GM19238 (cell line): ENCODE results near the gene GABRG3.

ENCODE experiments used
- DNase-seq: peaks from one replicate; pipeline ENCODE4 v3.0.0; 2011; ENCODE audit warnings: low spot score; ENCODE audit not compliant: insufficient read length

GABRG3 gene

GRCh38 chr15:27401471-27401870 lies 430.5 kb downstream of the GABRG3 start:
- no peak for DNase-seq

DNA sequence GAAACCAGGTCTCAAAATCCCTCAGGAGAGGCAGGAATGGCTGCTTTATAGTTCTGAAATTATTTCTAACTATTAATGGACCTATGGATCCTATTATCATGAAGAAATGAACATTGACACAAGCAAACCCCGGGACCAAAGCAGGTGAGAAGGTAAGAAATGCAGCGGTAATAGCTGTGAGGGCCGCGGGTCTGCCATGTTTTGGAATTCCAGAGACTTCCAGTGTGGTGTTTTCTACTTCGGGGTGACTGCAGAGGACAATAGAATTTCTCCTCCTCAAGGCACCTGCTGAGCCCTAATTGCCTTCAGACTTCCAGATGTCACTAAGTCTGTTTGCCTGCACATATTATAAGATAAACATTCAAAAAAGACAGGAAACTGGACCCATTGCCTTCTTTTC lies 437.4 kb downstream of the GABRG3 start:
- DNase-seq: no peak

DNA sequence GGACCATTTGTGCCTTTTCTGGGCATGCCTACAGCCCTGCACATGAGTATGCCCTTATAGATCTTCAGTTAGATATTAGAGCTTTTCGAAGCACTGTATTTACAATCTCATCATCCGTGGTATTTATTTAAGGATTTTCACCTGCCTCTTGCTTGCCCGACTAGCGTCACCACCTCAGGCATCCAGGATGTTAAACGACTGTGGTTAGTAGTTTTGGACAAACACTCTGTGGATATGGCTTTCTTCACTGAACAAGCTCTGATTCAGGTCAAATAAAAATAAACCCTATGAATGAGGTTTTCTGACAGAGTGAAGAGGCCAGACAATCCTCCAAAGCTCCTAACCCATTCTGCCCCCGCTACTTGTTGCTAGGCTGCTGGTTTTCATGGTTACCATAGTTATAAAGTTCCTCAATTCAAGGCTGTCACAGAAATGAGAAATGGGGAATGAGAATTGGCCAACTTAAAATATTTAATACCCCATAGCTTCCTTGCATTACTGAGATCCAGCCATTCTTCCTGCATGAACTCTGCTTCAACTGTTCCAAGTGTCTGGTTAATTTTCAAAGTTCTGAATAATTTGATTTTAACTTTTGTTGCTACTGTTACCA lies 440.1 kb downstream of the GABRG3 start:
- no peak for DNase-seq

DNA sequence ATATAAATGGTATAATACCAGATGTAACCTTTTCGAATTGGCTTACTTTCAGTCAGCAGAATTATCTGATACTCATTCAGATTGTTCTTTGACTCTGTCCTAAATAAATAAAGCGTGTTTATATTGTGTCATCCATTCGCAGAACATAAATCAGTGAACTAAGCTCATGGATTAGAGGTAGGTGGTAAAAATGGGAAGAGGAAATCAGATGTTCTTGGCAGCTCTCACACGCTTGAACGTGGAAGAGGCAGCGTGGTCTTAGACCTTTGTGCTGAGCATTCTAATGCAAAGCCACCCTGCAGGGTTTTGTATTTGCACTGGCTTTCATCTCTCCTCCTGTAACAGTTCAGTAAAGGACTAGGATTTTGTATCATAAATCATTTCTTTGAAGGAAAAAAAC lies 441.4 kb downstream of the GABRG3 start:
- no peak for DNase-seq

GRCh38 chr15:27414168-27414870 lies 443.3 kb downstream of the GABRG3 start:
- no peak for DNase-seq

- DNase-seq: no peak
Observed at GRCh38 chr15:27418726-27419125, 447.7 kb downstream of the GABRG3 start.

DNA sequence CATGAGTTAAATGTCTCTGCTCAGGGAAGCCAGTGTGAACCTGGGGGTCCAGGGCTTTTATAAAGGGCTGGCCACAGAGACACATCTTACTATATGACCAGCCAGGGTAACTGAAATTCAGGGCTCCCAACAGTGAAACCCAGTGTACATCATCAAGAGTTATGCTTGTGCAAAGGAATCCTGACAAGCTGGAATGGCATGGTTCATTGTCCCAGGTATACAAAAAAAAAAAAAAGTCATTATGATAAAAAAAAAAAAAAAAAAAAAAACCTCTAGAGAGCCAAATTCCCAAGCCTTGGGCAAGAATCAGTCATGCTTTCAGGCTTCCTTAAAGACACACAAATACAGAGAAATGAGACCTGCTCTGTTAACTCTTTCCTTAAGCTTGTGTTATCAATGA lies 452.0 kb downstream of the GABRG3 start:
- no peak for DNase-seq

GRCh38 chr15:27426805-27427204 lies 455.8 kb downstream of the GABRG3 start:
- no peak for DNase-seq

- DNase-seq: no peak
Observed at GRCh38 chr15:27427276-27427675, 456.3 kb downstream of the GABRG3 start.

DNA sequence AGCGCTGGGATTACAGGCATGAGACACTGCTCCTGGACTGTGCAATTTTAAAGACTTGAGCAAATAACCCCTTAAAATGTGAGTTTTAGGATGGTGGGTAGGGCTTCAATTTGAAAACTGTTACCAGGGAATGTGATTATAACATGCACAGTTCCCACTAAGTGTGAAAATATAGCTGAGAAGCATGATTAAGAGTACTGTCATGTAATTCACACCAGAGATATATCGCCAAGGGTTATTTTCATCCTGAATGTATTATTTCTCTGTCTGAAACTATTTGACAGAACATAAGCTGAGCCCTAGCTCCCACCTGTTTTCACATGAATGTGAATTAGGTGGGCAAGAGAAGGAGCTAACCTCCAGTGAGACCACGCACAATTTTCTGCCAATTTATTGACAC lies 457.2 kb downstream of the GABRG3 start:
- no peak for DNase-seq

DNA sequence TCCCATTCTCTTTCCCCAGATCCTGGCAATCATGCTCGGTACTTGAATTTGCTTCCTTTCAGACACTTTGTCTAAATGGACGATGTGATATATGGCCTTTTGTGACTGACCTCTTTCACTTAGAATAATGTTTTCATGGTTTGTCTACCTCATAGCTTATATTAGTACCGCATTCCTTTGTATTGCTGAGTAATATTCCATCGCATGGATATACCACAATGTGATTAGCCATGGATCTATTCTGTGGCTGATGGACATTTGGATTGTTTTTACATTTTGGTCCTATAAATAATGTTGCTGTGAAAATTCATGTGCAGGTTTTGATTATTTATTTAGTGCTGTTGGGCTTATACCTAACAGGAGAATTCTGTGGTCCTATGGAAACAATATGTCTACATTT lies 458.6 kb downstream of the GABRG3 start:
- no peak for DNase-seq

- no peak for DNase-seq
Observed at GRCh38 chr15:27433604-27434003, 462.6 kb downstream of the GABRG3 start.

- no peak for DNase-seq
Observed at GRCh38 chr15:27438403-27439375, 467.7 kb downstream of the GABRG3 start.

- no peak for DNase-seq
Observed at GRCh38 chr15:27441120-27441519, 470.1 kb downstream of the GABRG3 start.

GRCh38 chr15:27448234-27448633 lies 477.3 kb downstream of the GABRG3 start:
- DNase-seq: no peak

DNA sequence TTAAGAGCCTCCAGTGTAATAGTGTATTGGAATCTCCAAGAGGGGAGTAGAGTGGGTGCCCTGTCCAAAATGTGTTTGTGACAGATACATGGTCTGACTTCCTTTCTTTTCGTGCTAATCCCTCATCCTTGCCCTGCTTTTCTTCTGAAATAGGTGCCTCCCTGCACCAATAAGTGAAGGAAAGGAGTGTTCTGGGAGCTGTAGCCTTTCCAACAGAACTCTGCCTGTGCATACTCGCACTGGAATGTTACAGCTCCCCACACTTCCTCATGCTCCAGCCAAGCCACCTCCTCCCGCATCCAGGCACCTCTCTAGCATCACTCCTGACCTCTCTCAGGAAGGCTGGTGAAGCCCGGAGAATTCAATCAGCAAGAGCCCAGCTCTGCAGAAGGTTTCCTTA lies 478.0 kb downstream of the GABRG3 start:
- DNase-seq: no peak

GRCh38 chr15:27449941-27450340 lies 479.0 kb downstream of the GABRG3 start:
- no peak for DNase-seq

- no peak for DNase-seq
Observed at GRCh38 chr15:27454281-27455075, 483.5 kb downstream of the GABRG3 start.

DNA sequence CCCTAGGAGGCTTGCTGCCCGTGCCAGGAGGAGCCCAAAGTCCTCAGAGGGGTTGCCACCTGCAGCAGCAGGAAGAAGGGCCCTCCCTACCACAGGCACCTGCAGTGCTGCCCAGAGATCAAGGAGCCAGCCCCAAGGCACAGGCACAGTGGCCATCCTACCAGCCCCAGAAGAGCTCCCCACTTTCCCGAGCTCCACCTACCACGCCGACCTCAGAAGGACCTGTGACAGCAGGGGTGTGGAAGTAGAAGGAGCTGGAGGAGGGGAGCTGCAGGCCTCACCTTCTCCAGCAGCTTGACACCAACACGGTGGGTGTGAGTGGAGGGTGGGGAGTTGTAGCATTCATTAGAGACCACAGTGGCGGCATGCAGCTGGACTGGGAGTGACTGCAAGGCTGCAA lies 485.8 kb downstream of the GABRG3 start:
- no peak for DNase-seq

DNA sequence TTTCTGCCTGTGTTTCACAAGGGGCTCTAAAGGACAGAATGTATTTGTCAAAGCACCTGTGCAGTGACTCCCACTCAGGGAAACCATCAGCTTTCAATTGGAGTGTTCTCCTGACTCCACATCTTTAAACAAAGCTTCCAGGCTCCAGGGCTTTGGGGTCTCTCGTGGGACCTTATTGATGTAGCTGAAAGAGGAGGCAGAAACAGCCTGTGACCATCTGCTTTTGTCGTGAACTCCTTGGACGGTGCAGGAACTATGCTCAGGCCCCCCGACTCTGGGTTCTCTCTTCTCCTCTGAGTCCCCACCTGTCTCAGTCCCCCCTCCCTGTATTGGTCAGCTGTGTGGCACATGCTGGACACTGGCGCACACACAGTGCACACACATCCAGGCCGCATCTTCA lies 486.8 kb downstream of the GABRG3 start:
- DNase-seq: no peak

GRCh38 chr15:27458345-27459084 lies 487.5 kb downstream of the GABRG3 start:
- DNase-seq: no peak
